Upper lobe of left lung (tissue), 6 donors: ENCODE results near the gene ARFIP1. TPM values are rescaled to one million over a fixed set of nuclear protein-coding genes. Genes with fewer than 3 reads are reported as not detected.

Source experiments
- ATAC-seq, 2 donors: fragments of 200-7000 bp; cut with Tn5 transposase; one replicate each; pipeline ENCODE4 v1.9.1; 2022; ENCODE audit warnings: mild to moderate bottlenecking in 2 of 2, moderate library complexity in 2 of 2; ENCODE audit not compliant: low FRiP score in 2 of 2
- DNase-seq, 2 donors: peaks; one replicate each; pipeline ENCODE4 v3.0.0-alpha.2; 2019 to 2020
- H3K27ac ChIP-seq, 4 donors: fragments of 200-600 bp; sonication (generic); one replicate each; pipeline ENCODE4 v1.5.1; 2016 to 2019
- H3K27me3 ChIP-seq, 4 donors: fragments of 200-600 bp; sonication (generic); one replicate each; pipeline ENCODE4 v1.5.1; 2017 to 2019
- H3K36me3 ChIP-seq, 4 donors: fragments of 200-600 bp; sonication (generic); one replicate each; pipeline ENCODE4 v1.5.1; 2016 to 2019
- H3K4me1 ChIP-seq, 4 donors: fragments of 200-600 bp; sonication (generic); one replicate each; pipeline ENCODE4 v1.5.1; 2018 to 2019
- H3K4me3 ChIP-seq, 4 donors: fragments of 200-600 bp; sonication (generic); one replicate each; pipeline ENCODE4 v1.5.1; 2017 to 2019; ENCODE audit warnings: mild to moderate bottlenecking in 2 of 4, moderate library complexity in 1 of 4
- H3K9me3 ChIP-seq, 4 donors: fragments of 200-600 bp; sonication (generic); one replicate each; pipeline ENCODE4 v1.5.1; 2018 to 2019
- EP300 ChIP-seq, 4 donors: sonication (generic); formaldehyde crosslinking; IDR thresholded peaks; one replicate each; pipeline ENCODE4 v1.5.1; 2017; ENCODE audit warnings: antibody characterized with exemption in 4 of 4, control low read depth in 2 of 4
- POLR2A ChIP-seq, 4 donors: fragments of 450-650 bp; IDR thresholded peaks; one replicate each; pipeline ENCODE4 v1.5.1; 2016 to 2017; ENCODE audit warnings: antibody characterized with exemption in 4 of 4, mild to moderate bottlenecking in 2 of 4
- POLR2AphosphoS5 ChIP-seq, 2 donors: sonication (generic); formaldehyde crosslinking; IDR thresholded peaks; one replicate each; pipeline ENCODE4 v1.5.1; 2017; ENCODE audit warnings: antibody characterized with exemption in 2 of 2
- whole genome bisulfite sequencing, 2 donors: methylation state at CpG; one replicate each; pipeline ENCODE4 v1.1.5; 2017 to 2018; 5-methylcytosine and 5-hydroxymethylcytosine counted together
- total RNA-seq, 6 donors: library from RNA; depleted of rRNA in 4 of 6; stranded (reverse); fragments of >200 nt in 4 of 6; gene quantifications; one replicate each; pipeline versions ENCODE4 v1.1.0 to v1.2.1, GENCODE V29; 2016 to 2021
- TF ChIP-seq, protein P1 (sequence below), 6 experiments: fragments of 450-650 bp in 4 of 6; fragments of 200-600 bp in 2 of 6; sonication (generic) in 2 of 6; IDR thresholded peaks; one replicate each; pipeline ENCODE4 v1.5.1; 2016 to 2019; ENCODE audit warnings: antibody characterized with exemption in 6 of 6
- donor health status: DM: no; HTN: no; CAD: no; lungs with moderate emphysema.
- donor health status: DM: no; HTN: yes; CAD: no; lungs with severe emphysema.

ARFIP1 gene
- total RNA-seq, 6 donors from 2014 or later, result 17.8 to 54.0 (median 30.4) TPM

GRCh38 chr4:152784490-152785350, 5.0 kb downstream of the ARFIP1 start:
- 85 to 95% methylated on average over 4 of the region's 4 CpGs for WGBS, 2 donors
- H3K36me3 ChIP-seq, result no peaks in the 10 kb centered on the region
- H3K27me3 ChIP-seq, result no peaks in the 10 kb centered on the region
- no peak for DNase-seq
- no peak overlapping the region for H3K4me3 ChIP-seq
- no peak for ATAC-seq
- no peaks in the 10 kb centered on the region for H3K9me3 ChIP-seq
- peaks cover 20 to 28% (median 24%) of the 10 kb centered on the region in 4 donors for H3K4me1 ChIP-seq
- TF ChIP-seq POLR2A (IDR thresholded peaks at IDR 0.05) (no peak), EP300 (IDR thresholded peaks at IDR 0.05) (no peak), POLR2AphosphoS5 (IDR thresholded peaks at IDR 0.05) (no peak)
- TF ChIP-seq, protein P1, sequence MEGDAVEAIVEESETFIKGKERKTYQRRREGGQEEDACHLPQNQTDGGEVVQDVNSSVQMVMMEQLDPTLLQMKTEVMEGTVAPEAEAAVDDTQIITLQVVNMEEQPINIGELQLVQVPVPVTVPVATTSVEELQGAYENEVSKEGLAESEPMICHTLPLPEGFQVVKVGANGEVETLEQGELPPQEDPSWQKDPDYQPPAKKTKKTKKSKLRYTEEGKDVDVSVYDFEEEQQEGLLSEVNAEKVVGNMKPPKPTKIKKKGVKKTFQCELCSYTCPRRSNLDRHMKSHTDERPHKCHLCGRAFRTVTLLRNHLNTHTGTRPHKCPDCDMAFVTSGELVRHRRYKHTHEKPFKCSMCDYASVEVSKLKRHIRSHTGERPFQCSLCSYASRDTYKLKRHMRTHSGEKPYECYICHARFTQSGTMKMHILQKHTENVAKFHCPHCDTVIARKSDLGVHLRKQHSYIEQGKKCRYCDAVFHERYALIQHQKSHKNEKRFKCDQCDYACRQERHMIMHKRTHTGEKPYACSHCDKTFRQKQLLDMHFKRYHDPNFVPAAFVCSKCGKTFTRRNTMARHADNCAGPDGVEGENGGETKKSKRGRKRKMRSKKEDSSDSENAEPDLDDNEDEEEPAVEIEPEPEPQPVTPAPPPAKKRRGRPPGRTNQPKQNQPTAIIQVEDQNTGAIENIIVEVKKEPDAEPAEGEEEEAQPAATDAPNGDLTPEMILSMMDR (IDR thresholded peaks at IDR 0.05), result no peak
- H3K27ac ChIP-seq, result no peak overlapping the region

DNA sequence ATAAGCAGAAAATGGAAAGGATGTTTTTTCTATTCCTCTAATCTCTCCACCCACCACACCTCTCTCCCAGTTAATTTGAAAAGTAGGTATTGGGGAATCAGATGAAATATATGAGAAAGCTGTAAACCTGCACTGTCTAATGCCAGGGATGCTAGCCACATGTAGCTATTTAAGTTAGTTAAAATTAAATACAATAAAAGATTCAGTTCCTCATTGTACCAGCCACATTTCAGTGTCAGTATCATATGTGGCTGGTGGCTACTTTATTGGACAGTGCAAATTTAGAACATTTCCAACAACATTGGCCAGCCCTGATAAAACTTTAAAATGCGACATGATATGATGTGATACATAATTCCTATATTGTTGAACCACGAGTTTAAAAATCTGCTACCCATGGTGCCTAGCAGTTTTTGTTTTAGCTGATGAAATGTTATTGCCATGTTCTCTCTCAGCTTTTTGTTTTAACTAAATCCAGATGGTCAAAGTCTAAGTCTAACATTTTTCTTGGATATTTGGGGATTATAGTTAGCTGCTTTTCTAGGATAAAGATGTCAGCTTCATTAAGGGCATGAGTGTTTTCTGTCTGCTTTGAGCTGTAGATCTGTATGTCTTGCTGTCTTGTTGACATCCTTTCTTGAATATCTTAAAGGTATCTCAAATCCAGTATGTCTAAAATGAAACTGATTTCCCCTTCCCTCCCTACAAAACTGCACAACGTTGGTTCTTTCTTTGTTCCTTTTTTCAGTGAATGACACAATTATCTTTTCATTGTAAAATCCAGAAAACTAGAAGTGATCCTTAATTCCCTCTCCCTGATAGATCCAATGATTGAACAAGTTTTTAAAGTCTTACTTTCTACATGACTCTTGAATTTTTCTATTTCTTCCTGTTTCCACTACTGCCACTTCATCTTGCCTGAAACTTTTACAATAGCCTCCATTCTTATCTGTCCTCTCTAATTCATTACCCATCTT, 6.2 kb downstream of the ARFIP1 start:
- no peaks in the 10 kb centered on the region for H3K9me3 ChIP-seq
- ATAC-seq (no peak), DNase-seq (no peak)
- 63 to 73% methylated on average over 3 of the region's 3 CpGs for WGBS, 2 donors
- H3K4me1 ChIP-seq, result peaks cover 15 to 21% (median 18%) of the 10 kb centered on the region in 4 donors
- H3K27me3 ChIP-seq, result no peaks in the 10 kb centered on the region
- no peak for TF ChIP-seq POLR2AphosphoS5 (IDR thresholded peaks at IDR 0.05)
- TF ChIP-seq POLR2A (IDR thresholded peaks at IDR 0.05), result no peak
- TF ChIP-seq EP300 (IDR thresholded peaks at IDR 0.05), result no peak
- TF ChIP-seq, protein P1 (IDR thresholded peaks at IDR 0.05), result no peak
- H3K4me3 ChIP-seq, result no peak overlapping the region
- H3K36me3 ChIP-seq, result no peaks in the 10 kb centered on the region
- no peak overlapping the region for H3K27ac ChIP-seq

DNA sequence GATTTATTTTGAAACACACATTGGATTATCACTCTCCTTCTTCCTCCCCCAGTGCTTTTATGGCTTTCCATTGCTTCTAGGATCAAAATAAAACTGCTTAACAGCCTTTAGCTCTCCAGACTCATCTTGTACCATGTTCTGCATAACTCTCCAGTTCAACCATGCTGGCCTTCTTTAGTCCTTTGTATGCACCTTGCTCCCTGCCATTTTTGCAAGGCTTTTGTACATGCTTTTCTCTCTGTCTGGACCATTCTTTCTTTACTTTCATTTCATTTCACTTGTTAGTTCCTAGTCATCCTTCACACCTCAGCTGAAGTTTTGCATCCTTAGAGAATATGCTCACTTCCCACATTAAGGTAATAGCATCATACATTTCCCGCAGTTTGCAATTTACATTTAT, 6.9 kb downstream of the ARFIP1 start:
- WGBS, 2 donors, result 95 to 100% methylated on average over 1 of the region's 1 CpG
- ATAC-seq, result no peak
- no peaks in the 10 kb centered on the region for H3K9me3 ChIP-seq

DNA sequence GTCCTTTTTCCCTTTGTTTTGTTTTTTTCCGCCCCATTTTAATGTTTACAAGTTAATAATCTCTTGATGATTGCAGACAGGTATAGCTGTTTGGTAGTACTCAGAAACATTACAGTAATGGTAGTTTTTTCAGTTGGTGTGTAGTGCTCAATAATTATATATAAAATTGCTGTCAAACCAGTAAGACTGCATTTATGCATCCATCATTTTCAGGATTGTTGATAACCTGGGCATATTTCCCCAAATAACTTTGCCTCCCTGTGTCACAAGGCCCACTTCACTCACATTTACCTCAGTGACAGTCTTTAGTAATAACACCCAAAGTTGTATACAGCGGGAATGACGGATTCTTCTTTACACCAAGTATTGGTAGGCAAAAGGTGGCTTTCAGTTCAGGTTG, 16.1 kb downstream of the ARFIP1 start:
- no peaks in the 10 kb centered on the region for H3K36me3 ChIP-seq

More for the DNA sequence above, 6.9 kb downstream of the ARFIP1 start:
- Histone ChIP-seq H3K4me1 (peaks cover 8 to 15% (median 12%) of the 10 kb centered on the region in 4 donors), H3K36me3 (no peaks in the 10 kb centered on the region), H3K4me3 (no peak overlapping the region), H3K27me3 (no peaks in the 10 kb centered on the region), H3K27ac (no peak overlapping the region)
- TF ChIP-seq, protein P1 (IDR thresholded peaks at IDR 0.05), result no peak
- TF ChIP-seq EP300 (IDR thresholded peaks at IDR 0.05) (no peak), POLR2AphosphoS5 (IDR thresholded peaks at IDR 0.05) (no peak), POLR2A (IDR thresholded peaks at IDR 0.05) (no peak)
- no peak for DNase-seq

More for the DNA sequence above, 16.1 kb downstream of the ARFIP1 start:
- no peaks in the 10 kb centered on the region for H3K27me3 ChIP-seq
- no peaks in the 10 kb centered on the region for H3K4me1 ChIP-seq
- 96 to 99% methylated on average over 3 of the region's 3 CpGs for WGBS, 2 donors
- H3K27ac ChIP-seq, result no peak overlapping the region
- no peak for DNase-seq
- TF ChIP-seq, protein P1 (IDR thresholded peaks at IDR 0.05), result no peak
- TF ChIP-seq EP300 (IDR thresholded peaks at IDR 0.05) (no peak), POLR2A (IDR thresholded peaks at IDR 0.05) (no peak), POLR2AphosphoS5 (IDR thresholded peaks at IDR 0.05) (no peak)
- H3K4me3 ChIP-seq, result no peak overlapping the region
- H3K9me3 ChIP-seq, result no peaks in the 10 kb centered on the region
- no peak for ATAC-seq
